GM21515 (cell line): ENCODE measurements around the gene CLIP2.
"Not testable (repeated sequence)": the region's sequence is repeated elsewhere in the genome, so short reads cannot be mapped to it uniquely, and the experiment has no call there.

ENCODE experiments used
- ATAC-seq: cut with Tn5 transposase; IDR thresholded peaks from one replicate; pipeline ENCODE4 v1.9.1; 2021; ENCODE audit not compliant: unreplicated experiment

The CLIP2 gene

GRCh38 chr7:74294191-74294998, 5.2 kb downstream of the CLIP2 start:
- ATAC-seq, result no peak

GRCh38 chr7:74297516-74298233, 8.5 kb downstream of the CLIP2 start:
- no peak for ATAC-seq

- ATAC-seq, result no peak
Observed at GRCh38 chr7:74299401-74299800, 10.2 kb downstream of the CLIP2 start.

GRCh38 chr7:74300926-74301325, 11.7 kb downstream of the CLIP2 start:
- no peak for ATAC-seq

GRCh38 chr7:74302745-74303221, 13.6 kb downstream of the CLIP2 start:
- no peak for ATAC-seq

GRCh38 chr7:74304550-74304949, 15.3 kb downstream of the CLIP2 start:
- no peak for ATAC-seq

GRCh38 chr7:74306004-74306729, 17.0 kb downstream of the CLIP2 start:
- ATAC-seq, result no peak

- no peak for ATAC-seq
Observed at GRCh38 chr7:74306730-74307469, 17.7 kb downstream of the CLIP2 start.

- no peak for ATAC-seq
Observed at GRCh38 chr7:74307738-74308505, 18.7 kb downstream of the CLIP2 start.

GRCh38 chr7:74309181-74309580, 20.0 kb downstream of the CLIP2 start:
- ATAC-seq, result no peak

GRCh38 chr7:74311305-74311744, 22.1 kb downstream of the CLIP2 start:
- no peak for ATAC-seq

- no peak for ATAC-seq
Observed at GRCh38 chr7:74312418-74313028, 23.3 kb downstream of the CLIP2 start.

GRCh38 chr7:74315891-74316290, 26.7 kb downstream of the CLIP2 start:
- not testable (repeated sequence) for ATAC-seq

GRCh38 chr7:74317146-74317782, 28.1 kb downstream of the CLIP2 start:
- no peak for ATAC-seq

GRCh38 chr7:74318043-74318442, 28.8 kb downstream of the CLIP2 start:
- ATAC-seq, result no peak

GRCh38 chr7:74320645-74321221, 31.5 kb downstream of the CLIP2 start:
- no peak for ATAC-seq

- not testable (repeated sequence) for ATAC-seq
Observed at GRCh38 chr7:74322892-74323291, 33.7 kb downstream of the CLIP2 start.

GRCh38 chr7:74324531-74325209, 35.5 kb downstream of the CLIP2 start:
- ATAC-seq, result no peak
